ENCODE measurements around the gene ZKSCAN3.

ZKSCAN3 gene

DNA sequence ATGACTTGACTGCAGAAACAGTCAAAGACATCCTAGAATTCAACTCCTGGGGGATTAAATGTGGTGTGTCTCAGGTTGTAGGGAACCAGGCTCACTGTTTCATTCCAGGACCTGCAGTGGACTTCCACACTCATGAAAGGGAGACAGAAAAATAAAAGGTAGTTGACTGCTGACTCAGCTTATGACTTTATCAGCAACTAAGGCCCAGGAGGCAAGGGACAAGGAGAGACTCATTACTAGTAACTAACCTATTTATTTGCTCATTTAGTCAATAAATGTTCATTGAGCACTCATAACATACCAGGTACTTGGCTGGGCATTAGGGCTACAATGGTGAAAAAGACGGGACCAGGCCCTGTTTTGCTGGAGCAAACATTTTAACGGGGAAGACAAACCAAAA is 16.7 kb upstream of the ZKSCAN3 start:
- Histone ChIP-seq H2BK120ac (ENCODE audit: low read depth, low read length) (no peak overlapping the region), H3K36me3 (ENCODE audit: control insufficient read depth, insufficient read depth, low read length) (no peaks in the 10 kb centered on the region), H3K79me2 (ENCODE audit: control insufficient read depth, insufficient read depth, low read length) (no peaks in the 10 kb centered on the region), H2BK5ac (ENCODE audit: low read length) (no peak overlapping the region), H3K4me2 (ENCODE audit: low read length) (no peak overlapping the region), H4K5ac (ENCODE audit: low read length) (no peak overlapping the region), H3K9ac (ENCODE audit: low read length) (no peak overlapping the region), H3K79me1 (ENCODE audit: low read length) (no peaks in the 10 kb centered on the region), H3K4ac (ENCODE audit: low read depth, low read length) (no peak overlapping the region), H2AK5ac (ENCODE audit: low read length) (no peak overlapping the region), H2BK15ac (replicated peaks; ENCODE audit: low read depth) (no peak overlapping the region), H3K27ac (ENCODE audit: low read depth, low read length) (no peak overlapping the region), H3K4me1 (ENCODE audit: control insufficient read depth, low read depth, low read length) (peaks cover 7% of the 10 kb centered on the region), H3K56ac (ENCODE audit: low read length) (no peak overlapping the region), H4K8ac (ENCODE audit: low read depth, low read length) (no peak overlapping the region), H3K27me3 (ENCODE audit: insufficient read depth, low read length, poor library complexity) (no peaks in the 10 kb centered on the region), H3K23ac (ENCODE audit: low read length) (no peak overlapping the region), H3K18ac (ENCODE audit: low read length) (no peak overlapping the region), H3K4me3 (ENCODE audit: low read length) (no peak overlapping the region)
- no CpG with 5 or more reads among the region's 2 CpGs for WGBS (ENCODE audit: extremely low coverage, insufficient coverage, low lambda C conversion rate)
- DNase-seq = no peak

DNA sequence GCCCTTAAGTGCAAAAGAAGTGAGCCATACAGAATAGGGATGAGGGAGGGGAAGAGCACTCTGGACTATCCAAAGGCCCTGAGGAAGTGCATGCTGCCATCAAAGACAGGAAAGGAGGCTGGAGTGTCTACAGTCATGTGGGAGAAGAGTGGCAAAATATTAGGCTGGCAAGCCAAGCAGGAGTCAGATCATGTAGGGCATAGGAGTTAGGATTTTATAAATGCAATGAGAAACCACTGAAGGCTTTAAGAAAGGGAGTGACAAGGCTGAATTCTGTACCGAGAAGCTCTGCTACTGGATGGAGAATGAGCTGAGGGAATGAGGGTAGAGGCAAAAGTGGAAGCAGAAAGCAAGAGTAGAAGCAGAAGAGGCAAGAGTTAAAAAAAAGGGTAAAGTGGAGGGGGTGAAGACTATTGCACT is 16.1 kb upstream of the ZKSCAN3 start:
- no peak overlapping the region for H3K56ac ChIP-seq (ENCODE audit: low read length)
- no peak overlapping the region for H3K4me2 ChIP-seq (ENCODE audit: low read length)
- no CpG with 5 or more reads among the region's 1 CpG for WGBS (ENCODE audit: extremely low coverage, insufficient coverage, low lambda C conversion rate)
- H4K5ac ChIP-seq (ENCODE audit: low read length) = no peak overlapping the region
- no peak overlapping the region for H3K9ac ChIP-seq (ENCODE audit: low read length)
- H3K4me1 ChIP-seq (ENCODE audit: control insufficient read depth, low read depth, low read length) = peaks cover 7% of the 10 kb centered on the region
- H2BK120ac ChIP-seq (ENCODE audit: low read depth, low read length) = no peak overlapping the region
- H3K79me1 ChIP-seq (ENCODE audit: low read length) = no peaks in the 10 kb centered on the region
- DNase-seq = no peak
- H2AK5ac ChIP-seq (ENCODE audit: low read length) = no peak overlapping the region
- no peak overlapping the region for H3K23ac ChIP-seq (ENCODE audit: low read length)
- H3K27ac ChIP-seq (ENCODE audit: low read depth, low read length) = no peak overlapping the region
- no peak overlapping the region for H3K4me3 ChIP-seq (ENCODE audit: low read length)
- no peak overlapping the region for H4K8ac ChIP-seq (ENCODE audit: low read depth, low read length)
- no peak overlapping the region for H2BK15ac ChIP-seq (replicated peaks; ENCODE audit: low read depth)
- no peak overlapping the region for H3K4ac ChIP-seq (ENCODE audit: low read depth, low read length)
- no peaks in the 10 kb centered on the region for H3K27me3 ChIP-seq (ENCODE audit: insufficient read depth, low read length, poor library complexity)
- no peak overlapping the region for H2BK5ac ChIP-seq (ENCODE audit: low read length)
- no peaks in the 10 kb centered on the region for H3K36me3 ChIP-seq (ENCODE audit: control insufficient read depth, insufficient read depth, low read length)
- H3K79me2 ChIP-seq (ENCODE audit: control insufficient read depth, insufficient read depth, low read length) = no peaks in the 10 kb centered on the region
- H3K18ac ChIP-seq (ENCODE audit: low read length) = no peak overlapping the region

DNA sequence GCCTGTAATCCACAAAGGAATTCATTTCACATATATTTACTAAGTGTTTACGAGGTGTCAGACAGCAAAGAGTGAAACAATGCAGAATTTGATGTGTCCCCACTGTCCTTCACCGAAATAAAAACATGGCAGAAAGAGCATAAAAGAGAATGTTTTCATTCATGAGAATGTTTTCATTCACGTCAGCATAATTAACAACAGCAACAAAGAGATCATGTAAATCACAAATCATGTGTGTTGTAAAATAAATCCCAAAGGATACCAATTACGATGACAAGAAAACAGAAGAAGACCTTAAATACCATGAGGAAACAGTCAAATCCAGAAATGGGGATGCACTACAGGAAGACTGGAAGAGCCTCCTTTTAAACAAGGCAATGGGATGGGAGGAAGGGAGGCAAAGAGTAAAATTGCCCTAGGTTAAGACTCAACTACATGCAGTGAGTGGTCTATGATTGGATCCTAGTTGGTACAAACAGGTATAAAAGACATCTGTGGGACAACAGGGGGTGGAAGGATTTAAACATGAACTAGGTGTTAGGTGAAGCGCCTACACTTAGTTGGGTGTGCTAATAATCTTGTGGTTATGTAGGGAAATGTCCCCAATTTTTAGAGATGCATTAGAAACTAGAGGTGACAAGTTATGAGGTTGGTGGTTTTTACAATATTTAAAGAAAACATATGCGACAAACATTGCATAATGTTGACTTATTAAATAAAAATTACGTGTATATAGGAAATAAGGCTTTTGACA is 15.3 kb upstream of the ZKSCAN3 start:
- no peak overlapping the region for H3K4me2 ChIP-seq (ENCODE audit: low read length)
- H3K36me3 ChIP-seq (ENCODE audit: control insufficient read depth, insufficient read depth, low read length) = no peaks in the 10 kb centered on the region
- no peak for DNase-seq
- peaks cover 7% of the 10 kb centered on the region for H3K4me1 ChIP-seq (ENCODE audit: control insufficient read depth, low read depth, low read length)
- no peak overlapping the region for H3K9ac ChIP-seq (ENCODE audit: low read length)
- H2BK5ac ChIP-seq (ENCODE audit: low read length) = no peak overlapping the region
- no peak overlapping the region for H3K27ac ChIP-seq (ENCODE audit: low read depth, low read length)
- H3K4me3 ChIP-seq (ENCODE audit: low read length) = no peak overlapping the region
- no peaks in the 10 kb centered on the region for H3K79me2 ChIP-seq (ENCODE audit: control insufficient read depth, insufficient read depth, low read length)
- H3K56ac ChIP-seq (ENCODE audit: low read length) = peak overlapping the region; percentile 82
- no peaks in the 10 kb centered on the region for H3K79me1 ChIP-seq (ENCODE audit: low read length)
- no peak overlapping the region for H4K8ac ChIP-seq (ENCODE audit: low read depth, low read length)
- H3K27me3 ChIP-seq (ENCODE audit: insufficient read depth, low read length, poor library complexity) = no peaks in the 10 kb centered on the region
- peak overlapping the region; percentile 11 for H2AK5ac ChIP-seq (ENCODE audit: low read length)
- WGBS (ENCODE audit: extremely low coverage, insufficient coverage, low lambda C conversion rate) = 100% methylated on average over 1 of the region's 7 CpGs
- H2BK15ac ChIP-seq (replicated peaks; ENCODE audit: low read depth) = no peak overlapping the region
- H4K5ac ChIP-seq (ENCODE audit: low read length) = no peak overlapping the region
- H3K23ac ChIP-seq (ENCODE audit: low read length) = no peak overlapping the region
- no peak overlapping the region for H3K18ac ChIP-seq (ENCODE audit: low read length)
- H2BK120ac ChIP-seq (ENCODE audit: low read depth, low read length) = no peak overlapping the region
- H3K4ac ChIP-seq (ENCODE audit: low read depth, low read length) = peak overlapping the region; percentile 78

DNA sequence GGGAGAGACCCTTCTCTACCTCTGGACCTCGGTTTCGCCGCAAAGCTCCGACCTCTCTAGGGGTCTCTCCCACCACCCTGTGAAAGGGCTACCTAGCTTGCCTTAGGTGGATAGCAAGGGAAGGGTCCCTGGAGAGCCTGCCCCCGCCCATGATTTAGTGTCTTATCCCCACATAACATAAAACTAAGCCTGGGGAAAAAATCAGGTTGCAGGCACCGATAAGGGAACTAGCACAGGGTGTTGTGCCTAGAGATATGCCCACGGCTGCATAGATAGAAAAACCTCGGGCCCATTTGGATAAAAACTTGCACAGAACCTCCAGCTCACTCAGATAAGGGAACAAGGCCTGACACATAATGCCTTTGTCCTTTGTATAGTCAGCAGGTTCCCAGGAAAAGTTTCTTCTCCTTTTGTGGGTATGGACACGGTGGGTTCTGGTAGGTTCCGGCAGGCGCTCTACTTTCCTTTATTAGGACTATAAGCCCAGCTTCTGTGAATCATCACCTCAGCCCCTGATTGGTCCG is 14.6 kb upstream of the ZKSCAN3 start:
- peak overlapping the region; percentile 33 for H4K5ac ChIP-seq (ENCODE audit: low read length)
- no peak overlapping the region for H2BK120ac ChIP-seq (ENCODE audit: low read depth, low read length)
- DNase-seq = no peak
- H3K36me3 ChIP-seq (ENCODE audit: control insufficient read depth, insufficient read depth, low read length) = no peaks in the 10 kb centered on the region
- no peak overlapping the region for H2BK5ac ChIP-seq (ENCODE audit: low read length)
- H3K9ac ChIP-seq (ENCODE audit: low read length) = peak overlapping the region; percentile 61
- no peak overlapping the region for H3K23ac ChIP-seq (ENCODE audit: low read length)
- H3K27me3 ChIP-seq (ENCODE audit: insufficient read depth, low read length, poor library complexity) = no peaks in the 10 kb centered on the region
- H3K4me1 ChIP-seq (ENCODE audit: control insufficient read depth, low read depth, low read length) = peaks cover 7% of the 10 kb centered on the region
- peak overlapping the region; percentile 88 for H3K18ac ChIP-seq (ENCODE audit: low read length)
- H4K8ac ChIP-seq (ENCODE audit: low read depth, low read length) = no peak overlapping the region
- WGBS (ENCODE audit: extremely low coverage, insufficient coverage, low lambda C conversion rate) = no CpG with 5 or more reads among the region's 12 CpGs
- peak overlapping the region; percentile 47 for H3K4me2 ChIP-seq (ENCODE audit: low read length)
- H3K79me1 ChIP-seq (ENCODE audit: low read length) = no peaks in the 10 kb centered on the region
- peak overlapping the region; percentile 82 for H3K56ac ChIP-seq (ENCODE audit: low read length)
- H2AK5ac ChIP-seq (ENCODE audit: low read length) = no peak overlapping the region
- peak overlapping the region; percentile 62 for H3K27ac ChIP-seq (ENCODE audit: low read depth, low read length)
- H3K79me2 ChIP-seq (ENCODE audit: control insufficient read depth, insufficient read depth, low read length) = no peaks in the 10 kb centered on the region
- peak overlapping the region; percentile 78 for H3K4ac ChIP-seq (ENCODE audit: low read depth, low read length)
- no peak overlapping the region for H2BK15ac ChIP-seq (replicated peaks; ENCODE audit: low read depth)
- no peak overlapping the region for H3K4me3 ChIP-seq (ENCODE audit: low read length)

DNA sequence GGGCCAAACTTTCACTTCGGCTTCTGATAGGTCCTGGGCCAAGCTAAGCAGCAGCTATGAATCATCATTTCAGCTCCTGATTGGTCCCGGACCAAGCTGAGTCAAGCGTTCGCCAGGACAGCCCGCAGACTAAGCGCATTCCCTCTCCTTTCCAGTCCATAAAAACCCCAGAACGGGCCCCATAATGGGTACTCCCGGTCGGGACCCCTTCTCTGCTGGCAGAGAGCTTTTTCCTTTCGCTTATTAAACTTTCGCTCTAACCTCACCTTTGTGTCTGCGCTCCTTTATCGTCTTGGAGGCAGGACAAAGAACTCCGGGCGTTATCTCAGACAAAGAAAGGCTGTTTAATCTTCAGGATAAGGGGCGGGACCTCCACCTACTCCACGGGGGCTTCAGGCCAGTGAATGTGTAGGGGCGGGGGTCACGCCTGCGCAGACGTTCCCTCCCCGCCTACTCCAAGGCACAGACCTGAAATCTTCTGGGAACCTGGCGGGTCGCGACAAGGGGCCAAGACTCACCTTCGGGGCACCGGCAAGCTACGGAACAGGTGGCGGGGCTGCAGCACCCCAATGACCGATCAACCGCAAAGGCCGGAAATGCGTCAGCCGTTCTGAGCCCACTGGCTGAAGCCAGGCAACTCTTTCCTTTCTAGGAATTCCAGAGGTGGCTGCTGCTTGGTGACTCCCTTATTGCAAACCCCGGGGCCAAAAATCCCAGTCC is 14.0 kb upstream of the ZKSCAN3 start, which contains the start of gene ZSCAN31:
TSS of gene ZSCAN31 (minus strand) at position 585 of the 720 bp plus-strand sequence. CDS start 6,465 bp downstream, outside the sequence.
- H2BK15ac ChIP-seq (replicated peaks; ENCODE audit: low read depth) = no peak within 1 kb of the TSS
- H4K5ac ChIP-seq (ENCODE audit: low read length) = peak within 1 kb of the TSS; percentile 86
- H3K4ac ChIP-seq (ENCODE audit: low read depth, low read length) = peak within 1 kb of the TSS; percentile 78
- H3K4me1 ChIP-seq (ENCODE audit: control insufficient read depth, low read depth, low read length) = peaks cover 7% of the 10 kb centered on the region
- no peak within 1 kb of the TSS for H2BK120ac ChIP-seq (ENCODE audit: low read depth, low read length)
- H3K9ac ChIP-seq (ENCODE audit: low read length) = peak within 1 kb of the TSS; percentile 77
- H3K36me3 ChIP-seq (ENCODE audit: control insufficient read depth, insufficient read depth, low read length) = no peaks in the 10 kb centered on the region
- peak within 1 kb of the TSS; percentile 96 for H3K27ac ChIP-seq (ENCODE audit: low read depth, low read length)
- no CpG with 5 or more reads among the region's 35 CpGs for WGBS (ENCODE audit: extremely low coverage, insufficient coverage, low lambda C conversion rate)
- H2AK5ac ChIP-seq (ENCODE audit: low read length) = no peak within 1 kb of the TSS
- peak within 1 kb of the TSS; percentile 95 for H4K8ac ChIP-seq (ENCODE audit: low read depth, low read length)
- H3K23ac ChIP-seq (ENCODE audit: low read length) = no peak within 1 kb of the TSS
- peak within 1 kb of the TSS; percentile 95 for H3K56ac ChIP-seq (ENCODE audit: low read length)
- peak within 1 kb of the TSS; percentile 54 for H3K4me3 ChIP-seq (ENCODE audit: low read length)
- DNase-seq = peak; percentile 99
- peak within 1 kb of the TSS; percentile 76 for H3K4me2 ChIP-seq (ENCODE audit: low read length)
- peak within 1 kb of the TSS; percentile 89 for H3K18ac ChIP-seq (ENCODE audit: low read length)
- H3K27me3 ChIP-seq (ENCODE audit: insufficient read depth, low read length, poor library complexity) = no peaks in the 10 kb centered on the region
- H3K79me1 ChIP-seq (ENCODE audit: low read length) = no peaks in the 10 kb centered on the region
- H2BK5ac ChIP-seq (ENCODE audit: low read length) = peak within 1 kb of the TSS; percentile 52
- no peaks in the 10 kb centered on the region for H3K79me2 ChIP-seq (ENCODE audit: control insufficient read depth, insufficient read depth, low read length)
